A673 (cell line): ENCODE results near the gene PWWP2B. TPM values are rescaled to one million over a fixed set of nuclear protein-coding genes. Genes with fewer than 3 reads are reported as not detected.

Experiments used
- BruUV-seq: library from RNA; stranded (reverse); fragments of 400-500 nt; replicated peaks from 2 replicates; lab custom pipeline; 2021; lab: Mats Ljungman, UMichigan
- CTCF ChIA-PET: fragments of 300-600 bp; sonication (Branson Sonifier 250); formaldehyde crosslinking; loops from one replicate; lab custom pipeline; 2022; ENCODE audit warnings: antibody characterized with exemption; lab: Charles Lee
- POLR2A ChIA-PET: fragments of 300-600 bp; sonication (Branson Sonifier 250); formaldehyde crosslinking; loops from one replicate; lab custom pipeline; 2022; ENCODE audit warnings: antibody characterized with exemption; ENCODE audit not compliant: low non-redundant PET; lab: Charles Lee
- DNase-seq: peaks from one replicate; pipeline ENCODE4 v3.0.0-alpha.2; 2015; ENCODE audit warnings: low spot score
- H3K27ac ChIP-seq: fragments of 200-600 bp; sonication (generic); 2 replicates; pipeline ENCODE4 v1.5.1; 2016; ENCODE audit warnings: mixed run types, low read depth, mild to moderate bottlenecking, mixed read lengths, antibody characterized with exemption, low read length; ENCODE audit not compliant: poor library complexity, severe bottlenecking
- H3K27me3 ChIP-seq: fragments of 200-600 bp; sonication (generic); replicated peaks from 2 replicates; pipeline ENCODE4 v1.6.1; 2017; ENCODE audit warnings: mixed run types, low read depth, mild to moderate bottlenecking, mixed read lengths, antibody characterized with exemption, low read length; ENCODE audit not compliant: insufficient read depth, poor library complexity
- H3K36me3 ChIP-seq: fragments of 200-600 bp; sonication (generic); 2 replicates; pipeline ENCODE4 v1.6.1; 2016; ENCODE audit warnings: mixed run types, mild to moderate bottlenecking, mixed read lengths, antibody characterized with exemption, low read length; ENCODE audit not compliant: insufficient read depth, poor library complexity, severe bottlenecking
- H3K4me1 ChIP-seq: fragments of 200-600 bp; sonication (generic); 2 replicates; pipeline ENCODE4 v1.6.1; 2017; ENCODE audit warnings: mixed run types, mild to moderate bottlenecking, mixed read lengths, antibody characterized with exemption, low read length; ENCODE audit not compliant: insufficient read depth, poor library complexity, severe bottlenecking
- H3K4me3 ChIP-seq: fragments of 200-600 bp; sonication (generic); 2 replicates; pipeline ENCODE4 v1.5.1; 2016; ENCODE audit warnings: low read depth, mixed run types, mild to moderate bottlenecking, mixed read lengths, low read length; ENCODE audit not compliant: poor library complexity, severe bottlenecking
- H3K9me3 ChIP-seq: fragments of 200-600 bp; sonication (generic); 2 replicates; pipeline ENCODE4 v1.6.1; 2016; ENCODE audit warnings: mixed run types, low read depth, mild to moderate bottlenecking, mixed read lengths, antibody characterized with exemption, low read length; ENCODE audit not compliant: poor library complexity, severe bottlenecking
- EZH2 ChIP-seq: fragments of 200-600 bp; sonication (generic); IDR thresholded peaks from 2 replicates; pipeline ENCODE4 v1.6.1; 2017; ENCODE audit warnings: borderline replicate concordance, low read depth, mild to moderate bottlenecking, mixed read lengths, antibody characterized with exemption, low read length; ENCODE audit not compliant: poor library complexity, severe bottlenecking
- intact Hi-C: fragments of 100-400 bp; cut with micrococcal nuclease; formaldehyde crosslinking; loops from one replicate; pipeline ENCODE4 v1.10.0; 2022; ENCODE audit not compliant: unreplicated experiment
- total RNA-seq: library from RNA; stranded (reverse); gene quantifications from 2 replicates; pipeline ENCODE4 v1.2.3, GENCODE V29; 2021
- TF ChIP-seq, protein P1 (sequence below): fragments of 300-800, 200-600 bp; sonication (generic); conservative IDR thresholded peaks from 2 replicates; pipeline ENCODE4 v1.5.1; 2017; ENCODE audit warnings: low read depth, mild to moderate bottlenecking, antibody characterized with exemption, low read length, moderate library complexity, mixed read lengths

Gene PWWP2B
- total RNA-seq, 1 experiment from 2014 or later = 18.6 TPM

GRCh38 chr10:132437541-132437950, 40.5 kb downstream of the PWWP2B start:
- Histone ChIP-seq H3K9me3 (no peaks in the 10 kb centered on the region), H3K27me3 (no peaks in the 10 kb centered on the region), H3K4me1 (no peaks in the 10 kb centered on the region), H3K27ac (no peak overlapping the region), H3K36me3 (no peaks in the 10 kb centered on the region), H3K4me3 (no peak overlapping the region)
- POLR2A ChIA-PET = no interaction called here
- no TSS peak for BruUV-seq
- CTCF ChIA-PET = no interaction called here
- intact Hi-C loops = no loop called here
- no peak for TF ChIP-seq EZH2
- TF ChIP-seq, protein P1, sequence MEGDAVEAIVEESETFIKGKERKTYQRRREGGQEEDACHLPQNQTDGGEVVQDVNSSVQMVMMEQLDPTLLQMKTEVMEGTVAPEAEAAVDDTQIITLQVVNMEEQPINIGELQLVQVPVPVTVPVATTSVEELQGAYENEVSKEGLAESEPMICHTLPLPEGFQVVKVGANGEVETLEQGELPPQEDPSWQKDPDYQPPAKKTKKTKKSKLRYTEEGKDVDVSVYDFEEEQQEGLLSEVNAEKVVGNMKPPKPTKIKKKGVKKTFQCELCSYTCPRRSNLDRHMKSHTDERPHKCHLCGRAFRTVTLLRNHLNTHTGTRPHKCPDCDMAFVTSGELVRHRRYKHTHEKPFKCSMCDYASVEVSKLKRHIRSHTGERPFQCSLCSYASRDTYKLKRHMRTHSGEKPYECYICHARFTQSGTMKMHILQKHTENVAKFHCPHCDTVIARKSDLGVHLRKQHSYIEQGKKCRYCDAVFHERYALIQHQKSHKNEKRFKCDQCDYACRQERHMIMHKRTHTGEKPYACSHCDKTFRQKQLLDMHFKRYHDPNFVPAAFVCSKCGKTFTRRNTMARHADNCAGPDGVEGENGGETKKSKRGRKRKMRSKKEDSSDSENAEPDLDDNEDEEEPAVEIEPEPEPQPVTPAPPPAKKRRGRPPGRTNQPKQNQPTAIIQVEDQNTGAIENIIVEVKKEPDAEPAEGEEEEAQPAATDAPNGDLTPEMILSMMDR = no peak
- no peak for DNase-seq

GRCh38 chr10:132438091-132439024, 41.4 kb downstream of the PWWP2B start:
- DNase-seq = no peak
- TF ChIP-seq, protein P1 = no peak
- no peak for TF ChIP-seq EZH2
- Histone ChIP-seq H3K27me3 (no peaks in the 10 kb centered on the region), H3K9me3 (no peaks in the 10 kb centered on the region), H3K36me3 (no peaks in the 10 kb centered on the region), H3K27ac (no peak overlapping the region), H3K4me1 (no peaks in the 10 kb centered on the region), H3K4me3 (no peak overlapping the region)
- CTCF ChIA-PET = no interaction called here
- intact Hi-C loops = no loop called here
- POLR2A ChIA-PET = no interaction called here
- no TSS peak for BruUV-seq

GRCh38 chr10:132439025-132439388, 42.0 kb downstream of the PWWP2B start:
- Histone ChIP-seq H3K4me3 (no peak overlapping the region), H3K9me3 (no peaks in the 10 kb centered on the region), H3K27ac (no peak overlapping the region), H3K27me3 (no peaks in the 10 kb centered on the region), H3K4me1 (no peaks in the 10 kb centered on the region), H3K36me3 (no peaks in the 10 kb centered on the region)
- ChIA-PET POLR2A (no interaction called here), CTCF (no interaction called here)
- intact Hi-C loops = no loop called here
- DNase-seq = no peak
- BruUV-seq = no TSS peak
- TF ChIP-seq EZH2 = no peak
- TF ChIP-seq, protein P1 = no peak
